ENCODE measurements around the gene DOCK2.

DOCK2 gene

GRCh38 chr5:169797577-169797976 lies 160.5 kb downstream of the DOCK2 start:
- Histone ChIP-seq H3K9ac (ENCODE audit: low read depth, low read length) (no peak overlapping the region), H3K4me2 (ENCODE audit: insufficient read depth, low read length) (no peak overlapping the region), H3K36me3 (ENCODE audit: insufficient read depth, low read length) (peaks cover 50% of the 10 kb centered on the region), H2AFZ (ENCODE audit: low read depth, low read length) (no peak overlapping the region), H3K4me3 (ENCODE audit: low read depth in 1 of 2, low read length in 2 of 2) (no peak overlapping the region), H3K79me2 (ENCODE audit: insufficient read depth, low read length) (no peaks in the 10 kb centered on the region), H4K20me1 (ENCODE audit: insufficient read depth, low read length) (no peaks in the 10 kb centered on the region), H3K4me1 (ENCODE audit: insufficient read depth, low read length) (no peaks in the 10 kb centered on the region), H3K9me3 (ENCODE audit: insufficient read depth, low read length, severe bottlenecking) (no peaks in the 10 kb centered on the region), H3K27ac (ENCODE audit: low read length) (no peak overlapping the region), H3K27me3 (ENCODE audit: insufficient read depth, low read length, poor library complexity) (no peaks in the 10 kb centered on the region)
- DNase-seq (no peak), ATAC-seq (ENCODE audit: insufficient read depth, low read depth) (no peak)
- no peak for TF ChIP-seq EZH2 (IDR thresholded peaks at IDR 0.05; ENCODE audit: borderline replicate concordance, low read depth, low read length, severe bottlenecking)
- TF ChIP-seq, protein P1, sequence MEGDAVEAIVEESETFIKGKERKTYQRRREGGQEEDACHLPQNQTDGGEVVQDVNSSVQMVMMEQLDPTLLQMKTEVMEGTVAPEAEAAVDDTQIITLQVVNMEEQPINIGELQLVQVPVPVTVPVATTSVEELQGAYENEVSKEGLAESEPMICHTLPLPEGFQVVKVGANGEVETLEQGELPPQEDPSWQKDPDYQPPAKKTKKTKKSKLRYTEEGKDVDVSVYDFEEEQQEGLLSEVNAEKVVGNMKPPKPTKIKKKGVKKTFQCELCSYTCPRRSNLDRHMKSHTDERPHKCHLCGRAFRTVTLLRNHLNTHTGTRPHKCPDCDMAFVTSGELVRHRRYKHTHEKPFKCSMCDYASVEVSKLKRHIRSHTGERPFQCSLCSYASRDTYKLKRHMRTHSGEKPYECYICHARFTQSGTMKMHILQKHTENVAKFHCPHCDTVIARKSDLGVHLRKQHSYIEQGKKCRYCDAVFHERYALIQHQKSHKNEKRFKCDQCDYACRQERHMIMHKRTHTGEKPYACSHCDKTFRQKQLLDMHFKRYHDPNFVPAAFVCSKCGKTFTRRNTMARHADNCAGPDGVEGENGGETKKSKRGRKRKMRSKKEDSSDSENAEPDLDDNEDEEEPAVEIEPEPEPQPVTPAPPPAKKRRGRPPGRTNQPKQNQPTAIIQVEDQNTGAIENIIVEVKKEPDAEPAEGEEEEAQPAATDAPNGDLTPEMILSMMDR (IDR thresholded peaks at IDR 0.05; ENCODE audit: borderline replicate concordance, extremely low read depth, low read length, poor library complexity, severe bottlenecking) = no peak

DNA sequence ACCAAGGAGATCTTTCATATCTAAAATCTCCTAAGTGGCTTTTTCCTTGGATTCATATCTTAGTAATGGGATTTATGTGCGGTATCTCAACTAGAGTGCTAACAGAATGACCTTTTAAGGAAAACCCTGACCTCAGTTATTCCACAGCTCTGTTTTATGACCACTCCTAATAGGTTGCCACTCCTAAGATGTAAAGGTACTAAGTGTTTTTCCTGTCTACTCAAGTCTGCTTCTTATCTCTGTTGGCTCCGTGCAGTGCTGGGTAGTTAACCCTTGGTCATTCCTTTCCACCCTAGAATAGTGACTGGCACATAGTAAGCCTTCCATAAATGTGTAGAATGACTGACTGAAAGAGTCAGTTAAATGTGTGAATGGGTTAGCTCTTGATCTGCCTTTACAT lies 161.4 kb downstream of the DOCK2 start:
- DNase-seq (no peak), ATAC-seq (ENCODE audit: insufficient read depth, low read depth) (no peak)
- TF ChIP-seq, protein P1 (IDR thresholded peaks at IDR 0.05; ENCODE audit: borderline replicate concordance, extremely low read depth, low read length, poor library complexity, severe bottlenecking) = no peak
- no peak for TF ChIP-seq EZH2 (IDR thresholded peaks at IDR 0.05; ENCODE audit: borderline replicate concordance, low read depth, low read length, severe bottlenecking)
- Histone ChIP-seq H3K36me3 (ENCODE audit: insufficient read depth, low read length) (peaks cover 49% of the 10 kb centered on the region), H4K20me1 (ENCODE audit: insufficient read depth, low read length) (no peaks in the 10 kb centered on the region), H3K4me1 (ENCODE audit: insufficient read depth, low read length) (no peaks in the 10 kb centered on the region), H3K27me3 (ENCODE audit: insufficient read depth, low read length, poor library complexity) (no peaks in the 10 kb centered on the region), H3K79me2 (ENCODE audit: insufficient read depth, low read length) (no peaks in the 10 kb centered on the region), H3K27ac (ENCODE audit: low read length) (no peak overlapping the region), H3K9me3 (ENCODE audit: insufficient read depth, low read length, severe bottlenecking) (no peaks in the 10 kb centered on the region), H3K9ac (ENCODE audit: low read depth, low read length) (no peak overlapping the region), H2AFZ (ENCODE audit: low read depth, low read length) (no peak overlapping the region), H3K4me3 (ENCODE audit: low read depth in 1 of 2, low read length in 2 of 2) (no peak overlapping the region), H3K4me2 (ENCODE audit: insufficient read depth, low read length) (no peak overlapping the region)

DNA sequence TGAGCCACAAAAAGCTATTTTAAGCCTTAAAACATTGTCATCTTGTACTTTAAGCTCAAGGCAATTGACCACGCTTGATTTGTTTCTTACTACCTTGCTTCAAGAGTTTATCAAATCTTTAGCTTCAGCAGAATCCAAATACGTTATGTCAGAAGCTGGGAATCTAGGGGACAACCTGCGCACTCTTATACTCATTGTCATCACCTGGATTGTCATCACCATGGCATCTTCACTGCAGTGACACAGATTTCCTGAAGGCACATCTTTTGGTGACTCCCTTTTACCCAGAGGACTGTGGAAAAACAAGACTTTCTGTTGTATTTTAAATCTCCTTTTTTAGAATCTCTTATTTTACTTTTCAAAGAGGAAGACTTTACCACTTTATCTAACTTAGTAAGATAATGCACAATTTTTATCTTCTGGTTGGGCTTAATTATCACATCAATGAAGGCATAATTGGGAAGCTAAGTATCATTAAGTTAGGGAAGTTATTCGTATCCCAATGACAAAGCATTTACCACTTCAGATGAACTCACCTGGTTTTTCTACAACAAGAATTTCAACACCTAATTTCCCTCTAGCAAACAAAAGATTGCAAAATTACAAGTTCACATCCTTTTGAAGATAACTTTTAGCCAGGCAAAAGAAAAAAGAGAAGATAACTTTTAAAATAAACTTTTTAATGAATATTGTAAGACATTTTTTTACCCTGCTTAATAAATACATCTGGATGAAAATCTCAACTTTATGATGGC lies 162.0 kb downstream of the DOCK2 start:
- Histone ChIP-seq H4K20me1 (ENCODE audit: insufficient read depth, low read length) (no peaks in the 10 kb centered on the region), H3K27ac (ENCODE audit: low read length) (no peak overlapping the region), H2AFZ (ENCODE audit: low read depth, low read length) (no peak overlapping the region), H3K9ac (ENCODE audit: low read depth, low read length) (no peak overlapping the region), H3K36me3 (ENCODE audit: insufficient read depth, low read length) (peaks cover 49% of the 10 kb centered on the region), H3K79me2 (ENCODE audit: insufficient read depth, low read length) (no peaks in the 10 kb centered on the region), H3K27me3 (ENCODE audit: insufficient read depth, low read length, poor library complexity) (no peaks in the 10 kb centered on the region), H3K4me3 (ENCODE audit: low read depth in 1 of 2, low read length in 2 of 2) (no peak overlapping the region), H3K4me2 (ENCODE audit: insufficient read depth, low read length) (no peak overlapping the region), H3K9me3 (ENCODE audit: insufficient read depth, low read length, severe bottlenecking) (no peaks in the 10 kb centered on the region), H3K4me1 (ENCODE audit: insufficient read depth, low read length) (no peaks in the 10 kb centered on the region)
- no peak for ATAC-seq (ENCODE audit: insufficient read depth, low read depth)
- DNase-seq = no peak
- TF ChIP-seq, protein P1 (IDR thresholded peaks at IDR 0.05; ENCODE audit: borderline replicate concordance, extremely low read depth, low read length, poor library complexity, severe bottlenecking) = no peak
- TF ChIP-seq EZH2 (IDR thresholded peaks at IDR 0.05; ENCODE audit: borderline replicate concordance, low read depth, low read length, severe bottlenecking) = no peak
